Activated naive CD4-positive, alpha-beta T cell (primary cell): Measurements from ENCODE around the gene WFDC2.

Source experiments
- DNase-seq, 4 experiments: peaks; one replicate each; lab custom pipeline; 2025; lab: John Stamatoyannopoulos, UW

WFDC2 gene, protein sequence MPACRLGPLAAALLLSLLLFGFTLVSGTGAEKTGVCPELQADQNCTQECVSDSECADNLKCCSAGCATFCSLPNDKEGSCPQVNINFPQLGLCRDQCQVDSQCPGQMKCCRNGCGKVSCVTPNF

GRCh38 chr20:45469336-45470261, at the start of gene WFDC2:
Gene WFDC2, plus strand, starts transcription at chr20:45469753. Its CDS starts 29 bp downstream, at chr20:45469782.
- DNase-seq = no peak

DNA sequence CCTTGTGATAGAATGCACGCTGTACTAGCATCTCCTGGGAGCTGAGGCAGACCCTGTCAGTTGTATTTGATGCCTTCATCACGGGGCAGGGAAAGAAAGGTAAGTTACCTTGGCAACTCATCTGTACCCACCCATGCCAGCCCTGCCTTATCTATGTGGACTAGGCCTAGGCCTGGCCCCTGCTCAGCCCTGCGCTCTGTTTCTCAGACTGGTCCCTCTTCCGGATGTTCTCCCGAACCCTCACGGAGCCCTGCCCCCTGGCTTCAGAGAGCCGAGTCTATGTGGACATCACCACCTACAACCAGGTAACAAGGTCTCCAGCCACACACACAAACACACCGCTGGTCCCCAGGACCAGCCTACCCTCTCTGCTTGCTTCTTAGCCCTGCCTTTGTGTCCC, 49.4 kb upstream of the WFDC2 start:
- DNase-seq = no peak

DNA sequence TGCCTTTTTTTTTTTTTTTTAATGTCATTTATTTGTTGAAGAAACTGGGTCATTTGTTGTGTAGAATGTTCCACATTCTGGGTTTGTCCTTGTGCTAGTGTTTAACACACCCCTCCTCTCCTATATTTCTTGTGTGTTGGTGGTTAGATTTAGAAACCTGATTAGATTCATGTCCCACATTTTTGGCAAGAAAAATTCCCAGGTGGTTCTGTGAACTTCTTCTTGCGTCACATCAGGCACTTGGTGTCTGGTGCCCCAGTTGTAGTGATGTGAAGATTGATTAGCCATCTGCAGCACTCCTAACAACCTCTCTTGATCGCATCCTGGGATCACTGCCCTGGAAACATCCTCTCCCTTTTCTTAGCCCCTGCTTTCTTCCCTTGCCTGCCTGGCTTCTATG, 45.9 kb upstream of the WFDC2 start:
- no peak for DNase-seq

DNA sequence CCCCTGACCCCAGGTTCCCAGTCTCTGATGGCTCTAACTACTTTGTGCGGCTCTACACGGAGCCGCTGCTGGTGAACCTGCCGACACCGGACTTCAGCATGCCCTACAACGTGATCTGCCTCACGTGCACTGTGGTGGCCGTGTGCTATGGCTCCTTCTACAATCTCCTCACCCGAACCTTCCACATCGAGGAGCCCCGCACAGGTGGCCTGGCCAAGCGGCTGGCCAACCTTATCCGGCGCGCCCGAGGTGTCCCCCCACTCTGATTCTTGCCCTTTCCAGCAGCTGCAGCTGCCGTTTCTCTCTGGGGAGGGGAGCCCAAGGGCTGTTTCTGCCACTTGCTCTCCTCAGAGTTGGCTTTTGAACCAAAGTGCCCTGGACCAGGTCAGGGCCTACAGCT, 44.0 kb upstream of the WFDC2 start:
- DNase-seq = no peak

DNA sequence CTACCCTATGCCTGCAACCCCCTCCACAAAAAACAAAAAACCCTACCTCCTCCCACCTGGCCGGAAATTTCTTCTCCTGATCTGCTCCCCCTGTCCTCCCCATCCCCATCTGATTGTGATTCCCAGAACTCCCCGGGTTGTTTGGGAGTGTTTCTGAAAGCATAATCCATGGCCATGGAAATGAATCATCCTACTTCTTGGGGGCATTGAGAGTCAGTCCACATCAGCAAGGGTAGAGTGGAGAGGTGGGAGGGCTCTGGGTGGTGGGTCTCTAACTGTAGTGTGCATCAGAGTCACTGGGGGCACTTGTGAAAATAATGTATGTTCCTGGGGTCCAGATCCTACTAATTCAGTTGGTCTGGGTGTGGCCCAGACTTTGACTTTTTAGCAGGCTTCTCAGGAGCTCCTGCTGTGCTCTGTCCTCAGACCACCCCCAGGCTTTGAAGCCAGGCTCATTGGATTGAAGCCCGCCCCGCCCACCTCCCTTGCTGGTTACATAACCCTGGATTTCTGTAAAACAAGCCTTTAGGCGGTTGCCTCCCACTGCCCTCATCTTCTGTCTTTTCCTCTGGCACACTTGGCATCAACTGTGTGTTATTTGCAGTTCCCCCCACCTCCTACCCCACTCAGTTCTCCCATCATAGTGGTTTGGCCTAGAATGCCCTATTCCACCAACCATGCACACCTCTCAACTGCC, 43.1 kb upstream of the WFDC2 start:
- no peak for DNase-seq

DNA sequence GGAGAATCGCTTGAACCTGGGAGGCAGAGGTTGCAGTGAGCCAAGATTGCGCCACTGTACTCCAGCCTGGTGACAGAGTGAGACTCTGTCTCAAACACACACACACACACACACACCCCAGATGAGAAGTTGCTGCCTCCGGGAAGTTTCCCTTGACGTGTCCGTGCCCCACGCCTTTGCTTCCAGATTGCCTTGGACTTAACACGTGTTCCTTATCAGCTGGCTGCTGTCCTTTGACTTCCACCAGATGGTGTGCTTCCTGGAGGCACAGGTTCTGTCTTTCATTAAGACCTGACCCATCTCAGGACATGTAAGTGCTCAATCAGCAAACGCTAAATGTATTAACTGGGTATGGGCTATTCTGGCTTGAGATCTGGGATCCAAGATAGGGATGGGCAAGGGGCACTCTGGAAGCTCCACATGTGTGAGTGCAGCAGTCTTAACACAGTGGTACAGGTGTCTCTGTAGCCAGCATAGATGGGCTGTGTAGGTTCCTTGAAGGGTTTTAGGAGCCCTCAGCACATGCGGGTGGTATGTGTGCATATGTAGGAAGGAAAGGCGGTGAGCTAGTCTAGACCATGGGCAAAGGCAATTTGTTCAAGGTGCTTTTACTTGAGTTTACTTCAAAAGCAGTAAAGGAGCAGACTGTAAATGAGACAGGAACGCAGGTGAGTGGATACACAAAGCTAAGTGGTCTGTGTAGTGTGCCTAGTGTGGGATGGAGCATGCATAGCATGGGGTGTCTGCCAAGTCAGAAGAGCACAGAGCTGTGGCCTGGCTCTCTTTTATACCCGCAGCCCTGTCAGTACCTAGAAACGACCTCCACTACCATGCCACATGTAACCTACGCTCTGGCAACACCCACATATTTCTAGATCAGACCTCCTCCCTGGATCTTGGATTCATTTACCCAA, 42.1 kb upstream of the WFDC2 start:
- DNase-seq = no peak

GRCh38 chr20:45429618-45430017, 39.9 kb upstream of the WFDC2 start:
- DNase-seq = no peak

DNA sequence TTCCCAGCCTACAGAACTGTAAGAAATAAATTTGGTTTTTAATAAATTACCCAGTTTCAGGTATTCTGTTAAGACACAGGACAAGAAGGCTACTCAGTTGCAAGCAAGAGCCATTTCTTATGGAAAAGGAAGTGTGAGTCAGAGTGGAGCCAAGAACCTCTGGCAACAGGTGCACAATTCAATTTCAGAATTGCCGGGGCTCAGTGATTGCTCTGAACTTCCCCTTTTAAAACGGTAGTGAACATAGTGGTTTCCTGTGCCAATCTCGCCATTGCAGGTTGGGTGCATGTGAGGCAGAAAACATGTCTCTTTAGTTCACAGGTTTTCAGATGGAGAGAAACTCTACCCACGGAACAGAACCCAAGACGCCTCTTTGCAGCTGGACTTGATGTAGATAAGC, 37.3 kb upstream of the WFDC2 start:
- DNase-seq = no peak

DNA sequence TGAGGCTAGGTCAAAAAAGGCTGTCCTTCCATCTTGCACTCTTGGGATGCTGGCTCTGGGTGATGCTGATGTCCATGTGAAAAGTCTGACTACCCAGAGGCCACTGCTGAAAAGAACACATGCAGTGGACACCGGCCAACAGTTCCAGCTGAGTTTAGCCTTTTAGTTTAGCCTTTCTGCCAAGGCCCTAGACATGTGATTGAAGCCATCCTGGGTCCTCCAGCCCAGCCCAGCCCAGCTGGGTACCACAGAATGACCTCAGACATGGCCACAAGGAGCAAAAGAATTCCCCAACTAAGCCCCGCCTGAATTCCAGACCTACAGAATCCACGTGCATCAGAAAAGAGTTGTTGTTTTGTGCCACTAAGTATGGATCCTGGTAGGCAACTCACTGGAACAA, 36.2 kb upstream of the WFDC2 start:
- DNase-seq = no peak

GRCh38 chr20:45433976-45434375, 35.6 kb upstream of the WFDC2 start:
- no peak for DNase-seq

DNA sequence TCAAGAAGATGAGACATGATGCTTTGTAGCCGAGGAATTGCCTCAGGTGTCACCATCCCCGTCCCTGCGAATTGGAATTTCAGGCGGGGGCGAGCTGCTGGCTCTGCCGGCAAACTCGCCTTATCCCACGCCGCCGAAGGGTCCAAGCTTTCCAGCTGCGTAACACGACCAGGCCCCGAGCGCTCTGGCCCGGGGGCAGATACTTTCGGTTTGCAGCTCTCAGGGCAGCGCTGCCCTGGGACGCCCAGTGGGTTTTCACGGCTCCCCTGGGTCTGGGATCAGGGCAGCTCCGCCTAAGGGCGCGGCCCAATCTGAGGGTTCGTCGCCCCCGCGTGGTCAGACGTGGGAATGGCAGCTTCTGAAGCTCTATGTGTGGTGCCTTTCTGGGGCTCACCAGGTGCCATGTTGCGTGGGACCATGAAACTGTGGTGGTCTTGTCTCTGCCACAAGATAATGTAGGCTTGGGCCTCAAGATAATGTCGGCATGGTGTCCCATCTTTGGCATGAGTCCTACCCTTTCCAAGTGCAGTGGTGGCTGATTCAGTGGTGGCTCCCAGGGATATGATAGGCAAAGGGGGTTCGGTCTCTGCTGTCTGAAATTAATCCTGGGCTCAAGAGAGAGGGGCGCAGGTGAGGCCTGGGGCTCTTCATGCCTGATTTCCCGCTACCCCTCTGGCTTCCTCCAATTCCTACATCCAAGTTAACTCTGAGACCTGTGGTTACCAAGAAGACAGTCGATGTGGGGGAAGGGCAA, 32.6 kb upstream of the WFDC2 start:
- DNase-seq = peak; percentile 71 to 85 (median 84)

- DNase-seq = no peak
Observed at GRCh38 chr20:45440424-45440823, 29.1 kb upstream of the WFDC2 start.

DNA sequence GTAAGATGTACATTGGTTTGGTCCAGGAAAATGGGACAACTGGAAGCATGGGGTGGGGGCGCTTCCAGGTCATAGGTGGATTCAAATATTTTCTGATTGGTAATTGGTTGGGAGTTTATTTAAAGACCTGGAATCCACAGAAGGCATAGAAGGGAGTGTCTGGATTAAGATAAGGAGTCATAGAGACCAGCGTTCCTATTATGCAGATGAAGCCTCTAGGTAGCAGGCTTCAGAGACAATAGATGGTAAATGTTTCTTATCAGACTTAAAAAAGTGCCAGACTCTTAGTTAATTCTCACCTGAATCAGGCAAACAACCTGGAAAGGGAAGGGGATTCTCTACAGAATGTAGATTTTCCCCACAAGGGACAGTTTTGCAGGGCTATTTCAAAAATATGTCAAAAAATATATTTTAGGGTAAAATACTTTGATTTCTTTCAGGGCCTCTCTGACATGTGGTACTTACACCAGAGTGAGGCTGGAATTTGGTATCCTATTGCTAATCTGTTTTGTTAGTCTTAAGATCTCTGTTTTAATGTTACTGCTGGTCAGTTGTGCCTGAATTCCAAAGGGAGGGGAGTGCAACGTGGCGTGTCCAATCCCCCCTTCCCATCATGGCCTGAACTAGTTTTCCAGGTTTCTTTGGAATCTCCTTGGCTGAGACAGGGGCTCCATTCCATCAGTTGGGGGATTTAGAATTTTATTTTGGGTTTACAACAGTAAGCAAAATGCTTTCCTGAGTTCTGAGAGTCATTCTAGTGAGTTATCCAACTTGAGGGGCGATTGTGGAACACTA, 28.5 kb upstream of the WFDC2 start:
- no peak for DNase-seq

- DNase-seq = no peak
Observed at GRCh38 chr20:45441746-45442145, 27.8 kb upstream of the WFDC2 start.

- peak in 1 of 4 experiments; percentile 6 for DNase-seq
Observed at GRCh38 chr20:45444050-45444449, 25.5 kb upstream of the WFDC2 start.

DNA sequence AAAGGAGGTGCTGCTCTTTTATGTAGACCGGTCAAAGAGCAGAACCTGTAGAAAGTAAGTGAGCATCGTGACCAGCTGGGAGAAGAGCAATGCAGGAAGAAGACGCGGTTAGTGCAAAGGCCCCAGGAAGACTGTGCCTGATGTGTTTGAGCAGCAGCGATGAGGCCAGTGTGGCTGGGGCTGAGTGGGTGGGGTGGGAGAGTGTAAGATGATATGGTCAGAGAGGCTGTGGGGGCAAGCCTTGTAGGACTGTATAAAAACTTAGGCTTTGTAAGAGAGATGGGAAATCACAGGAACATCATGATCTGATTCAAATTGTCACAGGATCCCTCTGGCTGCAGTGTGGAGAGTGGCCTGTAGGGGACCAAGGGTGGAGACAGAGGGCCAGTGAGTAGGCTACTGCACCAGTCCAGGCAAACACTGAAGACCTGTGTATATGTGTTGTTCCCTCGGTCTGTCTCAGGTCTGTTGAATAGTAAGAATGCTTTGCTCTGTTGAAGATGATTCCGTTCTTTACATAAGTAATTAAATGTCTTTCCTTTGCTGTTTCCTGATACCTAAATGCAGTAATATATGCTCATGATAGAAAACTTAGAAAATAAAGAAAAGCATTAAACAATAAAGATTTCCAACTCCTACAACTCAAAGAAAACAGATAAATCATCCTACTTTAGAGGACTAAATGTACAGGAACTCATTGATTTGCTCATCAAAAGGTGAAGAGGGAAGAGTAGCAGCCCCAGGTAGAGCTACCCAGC, 23.6 kb upstream of the WFDC2 start:
- no peak for DNase-seq

- no peak for DNase-seq
Observed at GRCh38 chr20:45448270-45448669, 21.3 kb upstream of the WFDC2 start.

DNA sequence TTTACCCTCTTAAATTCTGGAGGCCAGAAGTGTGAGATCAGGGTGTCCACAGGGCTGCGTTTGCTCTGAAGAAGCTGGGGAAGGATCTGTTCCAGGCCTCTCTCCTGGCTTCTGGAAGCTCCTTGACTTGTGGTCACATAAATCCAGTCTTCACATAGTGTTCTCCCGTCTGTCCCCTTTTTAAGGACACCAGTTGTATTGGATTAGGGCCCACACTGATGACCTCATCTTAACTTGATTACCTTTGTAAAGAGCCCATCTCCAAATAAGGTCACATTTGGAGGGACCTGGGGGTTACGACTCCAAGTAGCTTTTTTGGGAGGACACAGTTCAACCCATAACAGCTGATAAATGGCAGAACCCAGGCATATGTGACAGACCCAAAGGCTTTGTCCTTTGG, 20.0 kb upstream of the WFDC2 start:
- DNase-seq = no peak

DNA sequence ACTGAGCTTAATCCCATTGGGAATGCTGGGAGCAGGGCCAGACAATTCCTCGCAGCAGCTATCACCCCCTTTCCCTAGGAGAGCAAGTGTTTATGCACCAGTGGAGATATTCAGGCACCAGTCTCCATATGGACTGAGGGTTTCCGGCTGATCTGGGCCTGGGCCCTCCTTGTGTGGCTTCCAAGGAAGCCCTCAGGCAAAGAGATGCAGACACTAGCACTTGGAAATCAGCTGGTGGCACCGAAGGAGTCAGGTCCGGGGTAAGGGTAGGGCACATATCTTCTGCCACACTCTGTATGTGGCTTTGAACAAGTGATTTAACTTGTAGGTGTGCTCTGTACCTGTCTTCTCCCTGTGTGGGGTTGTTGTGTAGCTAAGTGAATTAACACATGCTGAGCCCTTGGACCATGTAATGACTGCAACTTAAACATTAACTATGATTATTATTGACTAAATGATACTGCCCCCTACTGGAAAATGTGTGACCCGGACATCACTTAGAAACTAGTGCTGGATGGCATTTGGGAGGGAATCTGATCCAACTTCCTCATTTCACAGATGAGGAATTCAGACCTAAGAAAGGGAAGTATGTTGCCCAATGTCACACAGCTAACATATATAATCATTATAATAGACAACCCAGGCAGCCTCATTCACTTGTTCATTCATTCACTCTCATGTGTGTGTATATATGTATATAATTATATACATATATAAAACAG, 19.3 kb upstream of the WFDC2 start:
- DNase-seq = no peak
